ENCODE measurements around the gene TMEM163.
"Not testable (repeated sequence)": the region's sequence is repeated elsewhere in the genome, so short reads cannot be mapped to it uniquely, and the experiment has no call there.

The TMEM163 gene

GRCh38 chr2:134657650-134658250, 61.0 kb downstream of the TMEM163 start:
- H3K4me3 ChIP-seq (ENCODE audit: low read depth in 1 of 2, low read length in 2 of 2), result no peak overlapping the region
- no peaks in the 10 kb centered on the region for H3K27me3 ChIP-seq (ENCODE audit: control insufficient read depth in 1 of 2, insufficient read depth in 2 of 2, low read length in 2 of 2)
- no peak overlapping the region for H3K27ac ChIP-seq (ENCODE audit: low read depth, low read length)
- no peak overlapping the region for H3K9ac ChIP-seq (ENCODE audit: low read length)
- no peaks in the 10 kb centered on the region for H3K36me3 ChIP-seq (ENCODE audit: insufficient read depth, low read length)
- no peaks in the 10 kb centered on the region for H3K9me3 ChIP-seq (ENCODE audit: low read length)
- H3K4me1 ChIP-seq (ENCODE audit: insufficient read depth, low read length), result no peaks in the 10 kb centered on the region

DNA sequence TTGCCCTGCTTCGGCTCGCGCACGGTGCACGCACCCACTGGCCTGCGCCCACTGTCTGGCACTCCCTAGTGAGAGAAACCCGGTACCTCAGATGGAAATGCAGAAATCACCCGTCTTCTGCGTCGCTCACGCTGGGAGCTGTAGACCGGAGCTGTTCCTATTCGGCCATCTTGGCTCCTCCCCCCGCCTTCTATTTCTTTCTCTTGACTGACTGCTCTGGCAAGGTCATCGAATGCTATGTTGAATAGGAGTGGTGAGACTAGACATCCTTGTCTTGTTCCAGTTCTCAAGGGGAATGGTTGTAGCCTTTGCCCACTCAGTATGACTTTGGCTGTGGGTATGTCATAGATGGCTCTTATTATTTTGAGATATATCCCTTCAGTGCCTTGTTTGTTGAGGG, 62.4 kb downstream of the TMEM163 start:
- not testable (repeated sequence) for H3K4me1 ChIP-seq (ENCODE audit: insufficient read depth, low read length); H3K9ac ChIP-seq (ENCODE audit: low read length); H3K9me3 ChIP-seq (ENCODE audit: low read length); H3K4me3 ChIP-seq (ENCODE audit: low read depth in 1 of 2, low read length in 2 of 2); H3K27ac ChIP-seq (ENCODE audit: low read depth, low read length); H3K36me3 ChIP-seq (ENCODE audit: insufficient read depth, low read length); H3K27me3 ChIP-seq (ENCODE audit: control insufficient read depth in 1 of 2, insufficient read depth in 2 of 2, low read length in 2 of 2)

GRCh38 chr2:134648586-134648985, 70.2 kb downstream of the TMEM163 start:
- no peak overlapping the region for H3K27ac ChIP-seq (ENCODE audit: low read depth, low read length)
- H3K27me3 ChIP-seq (ENCODE audit: control insufficient read depth in 1 of 2, insufficient read depth in 2 of 2, low read length in 2 of 2), result no peaks in the 10 kb centered on the region
- H3K9me3 ChIP-seq (ENCODE audit: low read length), result no peaks in the 10 kb centered on the region
- H3K36me3 ChIP-seq (ENCODE audit: insufficient read depth, low read length), result no peaks in the 10 kb centered on the region
- H3K9ac ChIP-seq (ENCODE audit: low read length), result no peak overlapping the region
- H3K4me1 ChIP-seq (ENCODE audit: insufficient read depth, low read length), result no peaks in the 10 kb centered on the region
- no peak overlapping the region for H3K4me3 ChIP-seq (ENCODE audit: low read depth in 1 of 2, low read length in 2 of 2)

DNA sequence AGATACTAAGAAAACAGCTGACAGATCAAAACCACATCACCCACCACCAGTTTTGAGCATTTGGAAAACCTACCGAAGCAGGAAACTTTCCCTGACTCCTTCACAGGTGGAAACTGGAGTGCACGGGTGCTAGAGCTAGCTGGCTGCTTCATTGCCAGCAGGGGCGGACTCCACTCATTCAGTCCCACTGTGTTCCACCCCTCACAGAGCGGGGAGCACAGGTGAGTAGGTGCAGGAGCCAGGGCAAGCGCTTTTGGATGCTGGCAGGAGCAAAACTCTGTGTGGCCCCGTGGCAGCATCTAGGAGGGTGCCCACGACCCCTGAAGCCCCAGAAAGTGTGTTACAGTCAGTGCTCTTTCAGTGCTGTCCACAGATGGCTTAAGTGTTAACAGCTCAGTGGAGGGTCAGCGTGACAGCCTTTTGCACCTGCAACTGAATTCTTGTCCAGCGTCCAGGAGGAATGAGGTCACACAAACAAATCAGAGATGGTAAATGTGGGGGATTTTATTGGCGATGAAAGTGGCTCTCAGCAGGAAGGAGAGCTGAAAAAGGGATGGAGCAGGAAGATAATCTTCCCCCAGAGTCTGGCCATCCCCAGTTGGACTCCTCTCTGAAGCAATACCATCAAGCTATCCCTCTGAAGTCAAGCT, 71.1 kb downstream of the TMEM163 start:
- no peaks in the 10 kb centered on the region for H3K4me1 ChIP-seq (ENCODE audit: insufficient read depth, low read length)
- H3K9me3 ChIP-seq (ENCODE audit: low read length), result no peaks in the 10 kb centered on the region
- H3K9ac ChIP-seq (ENCODE audit: low read length), result no peak overlapping the region
- H3K36me3 ChIP-seq (ENCODE audit: insufficient read depth, low read length), result no peaks in the 10 kb centered on the region
- H3K4me3 ChIP-seq (ENCODE audit: low read depth in 1 of 2, low read length in 2 of 2), result no peak overlapping the region
- no peak overlapping the region for H3K27ac ChIP-seq (ENCODE audit: low read depth, low read length)
- H3K27me3 ChIP-seq (ENCODE audit: control insufficient read depth in 1 of 2, insufficient read depth in 2 of 2, low read length in 2 of 2), result no peaks in the 10 kb centered on the region

DNA sequence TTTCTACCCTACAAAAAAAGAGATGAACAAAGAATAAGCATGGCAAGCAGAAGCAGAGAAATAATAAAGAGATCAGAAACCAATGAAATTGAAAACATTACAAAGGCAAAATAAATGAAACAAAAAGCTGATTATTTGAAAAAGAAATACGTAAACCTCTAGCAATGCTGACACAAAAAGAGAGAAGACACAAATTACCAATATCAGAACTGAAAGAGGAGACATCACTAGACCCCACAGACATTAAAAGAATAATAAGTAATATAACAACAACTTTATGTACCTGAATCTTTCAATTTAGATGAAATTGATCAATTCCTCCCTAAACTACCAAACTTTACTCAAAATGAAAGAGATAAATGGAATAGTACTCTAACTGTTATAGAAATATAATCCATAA, 75.9 kb downstream of the TMEM163 start:
- Histone ChIP-seq H3K27ac (ENCODE audit: low read depth, low read length) (no peak overlapping the region), H3K4me3 (ENCODE audit: low read depth in 1 of 2, low read length in 2 of 2) (no peak overlapping the region), H3K9me3 (ENCODE audit: low read length) (no peaks in the 10 kb centered on the region), H3K27me3 (ENCODE audit: control insufficient read depth in 1 of 2, insufficient read depth in 2 of 2, low read length in 2 of 2) (no peaks in the 10 kb centered on the region), H3K36me3 (ENCODE audit: insufficient read depth, low read length) (no peaks in the 10 kb centered on the region), H3K9ac (ENCODE audit: low read length) (no peak overlapping the region), H3K4me1 (ENCODE audit: insufficient read depth, low read length) (no peaks in the 10 kb centered on the region)

- Histone ChIP-seq H3K36me3 (ENCODE audit: insufficient read depth, low read length) (no peaks in the 10 kb centered on the region), H3K9me3 (ENCODE audit: low read length) (no peaks in the 10 kb centered on the region), H3K27me3 (ENCODE audit: control insufficient read depth in 1 of 2, insufficient read depth in 2 of 2, low read length in 2 of 2) (no peaks in the 10 kb centered on the region), H3K4me1 (ENCODE audit: insufficient read depth, low read length) (no peaks in the 10 kb centered on the region), H3K27ac (ENCODE audit: low read depth, low read length) (no peak overlapping the region), H3K4me3 (ENCODE audit: low read depth in 1 of 2, low read length in 2 of 2) (no peak overlapping the region), H3K9ac (ENCODE audit: low read length) (no peak overlapping the region)
Measured at GRCh38 chr2:134640494-134640893, 78.3 kb downstream of the TMEM163 start.

DNA sequence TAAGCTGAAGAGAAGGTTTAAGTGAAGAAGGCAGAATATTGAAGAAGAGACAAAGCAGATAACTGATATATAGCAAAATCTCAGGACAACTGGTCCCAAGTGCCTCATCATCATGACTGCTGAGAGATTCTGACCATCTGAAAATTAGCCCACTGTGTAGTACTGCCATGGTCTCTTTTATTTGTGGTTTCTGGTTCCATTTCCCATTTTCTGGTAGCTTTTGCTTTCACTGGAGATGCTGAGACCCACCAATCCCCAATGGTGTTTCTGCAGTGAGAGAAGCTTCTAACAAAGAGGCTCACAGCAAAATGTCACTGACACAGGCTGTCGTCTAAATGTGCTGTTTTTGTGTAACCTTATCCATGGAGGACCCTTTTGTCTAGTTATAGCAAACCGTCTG, 79.5 kb downstream of the TMEM163 start:
- no peak overlapping the region for H3K27ac ChIP-seq (ENCODE audit: low read depth, low read length)
- no peak overlapping the region for H3K9ac ChIP-seq (ENCODE audit: low read length)
- no peak overlapping the region for H3K4me3 ChIP-seq (ENCODE audit: low read depth in 1 of 2, low read length in 2 of 2)
- H3K36me3 ChIP-seq (ENCODE audit: insufficient read depth, low read length), result no peaks in the 10 kb centered on the region
- no peaks in the 10 kb centered on the region for H3K27me3 ChIP-seq (ENCODE audit: control insufficient read depth in 1 of 2, insufficient read depth in 2 of 2, low read length in 2 of 2)
- no peaks in the 10 kb centered on the region for H3K9me3 ChIP-seq (ENCODE audit: low read length)
- H3K4me1 ChIP-seq (ENCODE audit: insufficient read depth, low read length), result no peaks in the 10 kb centered on the region

DNA sequence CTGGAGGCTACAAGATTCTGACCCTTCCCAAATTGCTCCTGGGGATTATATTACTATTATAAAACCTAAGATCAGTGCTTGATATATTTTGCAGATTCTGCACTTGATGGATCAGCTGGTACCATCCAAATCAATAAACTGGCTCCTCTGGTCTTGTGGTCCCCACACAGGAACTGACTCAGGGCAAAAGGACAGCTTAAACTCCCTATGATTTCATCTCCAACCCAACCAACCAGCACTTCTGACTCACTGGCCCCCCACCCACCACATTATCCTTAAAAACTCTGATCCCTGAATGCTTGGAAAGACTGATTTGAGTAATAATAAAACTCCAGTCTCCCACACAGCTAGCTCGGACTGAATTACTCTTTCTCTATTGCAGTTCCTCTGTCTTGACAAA, 82.1 kb downstream of the TMEM163 start:
- H3K4me1 ChIP-seq (ENCODE audit: insufficient read depth, low read length), result no peaks in the 10 kb centered on the region

DNA sequence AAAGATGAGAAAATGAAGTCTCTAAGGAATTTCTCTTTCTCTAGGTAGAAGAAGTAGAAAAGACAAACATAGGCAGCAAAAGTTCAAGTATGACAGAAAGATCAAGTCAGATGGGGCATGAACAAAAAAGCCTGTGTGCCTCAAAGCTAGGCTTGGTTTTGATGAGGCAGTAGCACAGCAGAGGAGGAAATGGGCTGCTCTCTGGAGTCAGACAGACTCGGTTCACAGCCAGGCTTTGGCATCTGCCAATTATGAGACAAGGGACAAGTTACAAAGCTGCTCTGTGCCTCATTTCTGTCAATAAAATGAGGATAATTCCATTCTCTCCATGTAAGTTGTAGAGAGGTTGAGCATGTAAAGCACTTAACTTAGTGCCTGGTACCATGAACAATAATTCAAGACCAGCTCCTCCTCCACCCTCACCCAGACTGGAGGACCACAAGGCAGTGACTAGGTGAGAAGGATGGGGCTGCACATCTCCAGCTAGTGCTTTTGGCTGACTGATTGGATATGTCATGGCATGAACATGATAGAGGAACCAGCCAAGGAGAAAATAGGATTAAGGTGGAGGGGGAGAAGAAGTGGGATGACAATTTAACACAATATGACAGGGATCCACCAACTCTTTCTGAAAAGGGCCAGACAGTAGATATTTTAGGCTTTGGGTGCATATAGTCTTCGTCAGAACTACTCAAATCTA, 84.6 kb downstream of the TMEM163 start:
- H3K9me3 ChIP-seq (ENCODE audit: low read length), result no peaks in the 10 kb centered on the region
- H3K9ac ChIP-seq (ENCODE audit: low read length), result no peak overlapping the region
- H3K27ac ChIP-seq (ENCODE audit: low read depth, low read length), result no peak overlapping the region
- H3K27me3 ChIP-seq (ENCODE audit: control insufficient read depth in 1 of 2, insufficient read depth in 2 of 2, low read length in 2 of 2), result no peaks in the 10 kb centered on the region
- H3K4me1 ChIP-seq (ENCODE audit: insufficient read depth, low read length), result no peaks in the 10 kb centered on the region
- no peaks in the 10 kb centered on the region for H3K36me3 ChIP-seq (ENCODE audit: insufficient read depth, low read length)
- no peak overlapping the region for H3K4me3 ChIP-seq (ENCODE audit: low read depth in 1 of 2, low read length in 2 of 2)

More for the DNA sequence above, 82.1 kb downstream of the TMEM163 start:
- no peaks in the 10 kb centered on the region for H3K9me3 ChIP-seq (ENCODE audit: low read length)
- no peak overlapping the region for H3K27ac ChIP-seq (ENCODE audit: low read depth, low read length)
- no peaks in the 10 kb centered on the region for H3K36me3 ChIP-seq (ENCODE audit: insufficient read depth, low read length)
- no peak overlapping the region for H3K4me3 ChIP-seq (ENCODE audit: low read depth in 1 of 2, low read length in 2 of 2)
- no peak overlapping the region for H3K9ac ChIP-seq (ENCODE audit: low read length)
- no peaks in the 10 kb centered on the region for H3K27me3 ChIP-seq (ENCODE audit: control insufficient read depth in 1 of 2, insufficient read depth in 2 of 2, low read length in 2 of 2)

GRCh38 chr2:134630504-134631159, 88.2 kb downstream of the TMEM163 start:
- H3K9ac ChIP-seq (ENCODE audit: low read length), result no peak overlapping the region
- no peaks in the 10 kb centered on the region for H3K36me3 ChIP-seq (ENCODE audit: insufficient read depth, low read length)
- H3K27ac ChIP-seq (ENCODE audit: low read depth, low read length), result no peak overlapping the region
- no peaks in the 10 kb centered on the region for H3K27me3 ChIP-seq (ENCODE audit: control insufficient read depth in 1 of 2, insufficient read depth in 2 of 2, low read length in 2 of 2)
- H3K4me1 ChIP-seq (ENCODE audit: insufficient read depth, low read length), result no peaks in the 10 kb centered on the region
- no peak overlapping the region for H3K4me3 ChIP-seq (ENCODE audit: low read depth in 1 of 2, low read length in 2 of 2)
- H3K9me3 ChIP-seq (ENCODE audit: low read length), result no peaks in the 10 kb centered on the region

DNA sequence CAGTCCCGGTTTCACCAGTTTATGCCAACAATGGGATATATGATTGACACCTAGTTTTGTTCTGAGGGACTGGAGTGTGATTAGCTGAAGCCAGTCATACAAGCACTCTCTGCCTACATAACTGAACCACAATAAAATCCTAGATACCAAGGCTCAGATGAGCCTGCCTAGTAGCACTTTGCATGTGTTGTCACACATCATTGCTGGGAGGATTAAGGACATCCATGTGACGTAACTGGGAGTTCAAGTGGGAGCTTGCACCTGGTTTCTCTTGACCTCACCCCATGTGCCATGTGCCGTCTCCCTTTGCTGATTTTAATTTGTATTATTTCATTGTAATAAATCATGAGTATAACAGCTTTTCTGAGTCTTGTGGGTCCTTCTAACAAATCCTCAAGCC, 90.3 kb downstream of the TMEM163 start:
- Histone ChIP-seq H3K4me3 (ENCODE audit: low read depth in 1 of 2, low read length in 2 of 2) (no peak overlapping the region), H3K36me3 (ENCODE audit: insufficient read depth, low read length) (no peaks in the 10 kb centered on the region), H3K27me3 (ENCODE audit: control insufficient read depth in 1 of 2, insufficient read depth in 2 of 2, low read length in 2 of 2) (no peaks in the 10 kb centered on the region), H3K9me3 (ENCODE audit: low read length) (no peaks in the 10 kb centered on the region), H3K27ac (ENCODE audit: low read depth, low read length) (no peak overlapping the region), H3K4me1 (ENCODE audit: insufficient read depth, low read length) (no peaks in the 10 kb centered on the region), H3K9ac (ENCODE audit: low read length) (no peak overlapping the region)

Data from muscle layer of colon (tissue), 2 donors.